Muscle layer of duodenum (tissue), 2 donors: ENCODE results near the gene PSD2.
"Not testable (repeated sequence)": the region's sequence is repeated elsewhere in the genome, so short reads cannot be mapped to it uniquely, and the experiment has no call there.

Source experiments
- H3K27ac ChIP-seq: one replicate; pipeline ENCODE4 v1.7.0; 2013; ENCODE audit warnings: mild to moderate bottlenecking, low read length
- H3K27me3 ChIP-seq: one replicate; pipeline ENCODE4 v1.7.0; 2013; ENCODE audit warnings: low read depth, mild to moderate bottlenecking, control low read depth, low read length
- H3K36me3 ChIP-seq, 2 donors: one replicate each; pipeline ENCODE4 v1.7.0; 2013; ENCODE audit warnings: low read length in 2 of 2, control low read depth in 1 of 2, mild to moderate bottlenecking in 1 of 2; ENCODE audit not compliant: insufficient read depth in 2 of 2, control insufficient read depth in 1 of 2
- H3K4me1 ChIP-seq, 2 donors: one replicate each; pipeline ENCODE4 v1.7.0; 2013; ENCODE audit warnings: low read length in 2 of 2, mild to moderate bottlenecking in 2 of 2, control low read depth in 1 of 2, moderate library complexity in 1 of 2; ENCODE audit not compliant: insufficient read depth in 2 of 2, control insufficient read depth in 1 of 2
- H3K4me3 ChIP-seq, 2 donors: one replicate each; pipeline ENCODE4 v1.7.0; 2013; ENCODE audit warnings: low read length in 2 of 2, low read depth in 1 of 2, mild to moderate bottlenecking in 1 of 2
- H3K9me3 ChIP-seq, 2 donors: one replicate each; pipeline ENCODE4 v1.7.0; 2013; ENCODE audit warnings: low read length in 2 of 2, control low read depth in 1 of 2, mild to moderate bottlenecking in 1 of 2; ENCODE audit not compliant: control insufficient read depth in 1 of 2
- donor health status: healthy.

Gene PSD2

DNA sequence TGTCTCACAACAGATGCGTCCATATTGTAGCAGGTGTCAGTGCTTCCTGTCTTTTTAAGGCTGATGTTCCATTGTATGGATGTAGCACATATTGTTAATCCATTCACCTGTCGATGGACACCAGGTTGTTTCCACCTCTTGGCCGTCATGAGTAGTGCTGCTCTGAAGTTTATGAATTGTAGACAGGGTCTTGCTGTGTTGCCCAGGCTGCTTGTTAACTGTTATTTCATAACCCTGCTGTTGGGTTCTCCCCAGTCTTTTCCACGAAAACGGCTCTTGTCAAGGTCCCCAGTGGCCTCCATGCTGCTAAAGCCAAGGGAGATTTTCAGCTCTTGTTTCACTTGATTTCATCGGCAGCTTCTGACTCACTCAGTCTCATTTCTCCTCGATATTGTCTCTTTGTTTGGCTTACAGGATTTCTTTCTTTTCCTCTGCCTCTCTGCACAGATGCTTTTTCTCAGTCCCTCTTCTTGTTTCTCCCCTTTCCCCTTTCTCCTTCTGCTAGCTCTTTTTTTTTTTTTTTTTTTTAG, 12.1 kb upstream of the PSD2 start:
- H3K36me3 ChIP-seq: no peaks in the 10 kb centered on the region

DNA sequence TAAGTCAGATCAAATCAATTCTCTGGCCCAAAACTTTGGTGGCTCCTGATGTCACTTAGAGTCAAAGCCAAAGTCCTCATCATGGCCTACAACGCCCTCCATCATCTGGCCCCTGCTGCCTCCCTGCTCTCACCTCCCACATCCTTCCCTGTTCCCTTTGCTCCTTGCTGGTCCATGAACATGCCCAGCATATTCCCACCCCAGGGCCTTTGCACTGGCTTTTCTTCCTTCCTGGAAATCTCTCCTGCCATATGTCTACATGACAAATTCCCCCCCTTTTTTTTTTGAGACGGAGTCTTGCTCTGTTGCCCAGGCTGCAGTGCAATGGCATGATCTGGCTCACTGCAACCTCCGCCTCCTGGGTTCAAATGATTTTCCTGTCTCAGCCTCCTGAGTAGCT, 11.1 kb upstream of the PSD2 start:
- Histone ChIP-seq H3K27me3 (no peaks in the 10 kb centered on the region), H3K9me3 (no peaks in the 10 kb centered on the region), H3K27ac (no peak overlapping the region), H3K4me3 (no peak overlapping the region), H3K36me3 (no peaks in the 10 kb centered on the region), H3K4me1 (peaks cover 0 to 9% of the 10 kb centered on the region in 2 donors)

More for the DNA sequence above, 12.1 kb upstream of the PSD2 start:
- Histone ChIP-seq H3K4me3 (no peak overlapping the region), H3K9me3 (no peaks in the 10 kb centered on the region), H3K27ac (no peak overlapping the region), H3K27me3 (no peaks in the 10 kb centered on the region), H3K4me1 (peaks cover 0 to 9% of the 10 kb centered on the region in 2 donors)

DNA sequence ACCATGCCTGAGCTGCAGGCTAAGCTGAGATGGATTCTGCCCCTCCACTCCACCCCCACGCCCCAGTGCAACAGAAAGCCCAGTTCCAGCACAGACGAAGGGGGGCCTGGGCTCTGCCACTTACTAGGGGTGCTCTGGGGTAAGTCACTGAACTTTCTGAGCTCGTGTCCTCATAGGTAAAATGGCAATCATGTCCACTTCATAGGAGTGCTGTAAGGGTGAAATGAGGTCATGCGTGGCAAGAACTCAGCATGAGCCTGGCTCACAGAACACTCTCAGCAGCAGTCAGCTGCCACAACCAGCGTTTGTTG, 8.4 kb upstream of the PSD2 start:
- Histone ChIP-seq H3K9me3 (no peaks in the 10 kb centered on the region), H3K4me1 (peaks cover 0 to 9% of the 10 kb centered on the region in 2 donors), H3K27ac (no peak overlapping the region), H3K27me3 (no peaks in the 10 kb centered on the region), H3K36me3 (no peaks in the 10 kb centered on the region), H3K4me3 (peak overlapping the region in 1 of 2 donors; percentile 72)

DNA sequence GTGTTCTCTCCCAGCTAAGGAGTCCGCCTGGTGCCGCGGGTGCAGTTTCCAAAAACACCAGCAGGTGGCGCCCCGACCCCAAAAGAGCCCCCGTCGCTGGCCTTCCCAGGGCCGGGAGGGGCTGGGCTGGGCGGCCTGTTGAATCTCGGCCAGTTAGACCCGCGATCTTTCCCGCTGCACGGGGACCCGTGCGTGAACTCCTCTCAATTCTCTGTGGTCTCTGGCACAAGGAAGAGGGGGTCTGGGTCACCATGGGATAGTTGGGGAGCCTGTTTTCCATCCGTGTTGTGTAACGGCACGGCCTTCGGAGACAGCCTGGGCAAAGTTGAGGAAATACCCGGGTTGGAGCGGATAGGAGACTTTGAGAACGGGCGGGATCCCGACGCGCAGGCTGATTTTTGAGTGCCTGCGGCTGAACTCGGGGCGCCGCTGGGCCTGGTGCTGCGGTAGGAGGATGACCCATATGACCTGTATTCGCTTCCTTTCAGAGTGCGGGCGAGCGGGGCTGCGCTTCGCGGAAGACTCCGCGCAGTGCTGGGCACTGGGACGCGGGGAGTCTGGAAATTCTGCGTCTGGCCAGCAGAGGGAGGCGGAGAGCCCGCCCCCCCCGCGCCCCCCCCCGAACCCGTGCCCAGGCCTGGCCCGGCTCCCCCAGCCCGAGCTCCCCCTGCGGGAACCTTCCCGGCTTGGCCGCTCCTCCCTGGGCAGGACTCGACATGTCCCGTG, 7.9 kb upstream of the PSD2 start:
- Histone ChIP-seq H3K27me3 (no peaks in the 10 kb centered on the region), H3K4me1 (peaks cover 0 to 9% of the 10 kb centered on the region in 2 donors), H3K4me3 (peak overlapping the region; percentile 72 to 86), H3K36me3 (no peaks in the 10 kb centered on the region), H3K9me3 (no peaks in the 10 kb centered on the region), H3K27ac (no peak overlapping the region)

DNA sequence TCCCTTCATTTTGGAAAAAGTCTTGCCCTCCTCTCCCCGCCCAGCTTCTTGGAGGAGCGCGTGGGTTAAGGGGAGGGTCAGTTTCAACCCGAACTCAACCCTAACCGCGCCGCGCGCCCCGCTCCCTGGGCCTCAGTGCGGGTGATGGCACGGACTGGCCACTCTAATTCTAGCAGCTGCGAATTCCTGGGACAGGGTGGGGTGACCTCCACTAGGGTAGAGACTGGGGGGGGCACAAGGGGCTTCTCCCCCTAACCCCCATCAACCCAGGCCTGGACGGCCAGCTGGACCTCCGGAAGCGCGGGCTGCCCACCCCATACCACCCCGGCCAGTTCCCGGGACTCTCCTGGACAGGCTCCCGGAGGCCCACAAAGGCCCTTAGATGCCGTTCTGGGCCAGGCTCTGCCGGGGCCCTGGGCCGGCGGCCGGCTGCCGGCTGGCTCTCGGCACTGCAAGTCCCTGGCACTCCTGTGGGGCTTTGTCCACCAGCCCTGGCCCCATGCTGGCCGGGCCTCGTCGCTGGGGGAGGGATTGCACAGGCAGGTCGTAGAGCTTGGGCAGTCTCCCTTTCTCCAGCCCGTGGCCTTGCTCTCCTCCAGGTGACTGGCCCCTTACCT, 7.2 kb upstream of the PSD2 start:
- Histone ChIP-seq H3K4me1 (peaks cover 0 to 9% of the 10 kb centered on the region in 2 donors), H3K27ac (no peak overlapping the region), H3K27me3 (no peaks in the 10 kb centered on the region), H3K36me3 (no peaks in the 10 kb centered on the region), H3K9me3 (no peaks in the 10 kb centered on the region), H3K4me3 (peak overlapping the region in 1 of 2 donors; percentile 72)

DNA sequence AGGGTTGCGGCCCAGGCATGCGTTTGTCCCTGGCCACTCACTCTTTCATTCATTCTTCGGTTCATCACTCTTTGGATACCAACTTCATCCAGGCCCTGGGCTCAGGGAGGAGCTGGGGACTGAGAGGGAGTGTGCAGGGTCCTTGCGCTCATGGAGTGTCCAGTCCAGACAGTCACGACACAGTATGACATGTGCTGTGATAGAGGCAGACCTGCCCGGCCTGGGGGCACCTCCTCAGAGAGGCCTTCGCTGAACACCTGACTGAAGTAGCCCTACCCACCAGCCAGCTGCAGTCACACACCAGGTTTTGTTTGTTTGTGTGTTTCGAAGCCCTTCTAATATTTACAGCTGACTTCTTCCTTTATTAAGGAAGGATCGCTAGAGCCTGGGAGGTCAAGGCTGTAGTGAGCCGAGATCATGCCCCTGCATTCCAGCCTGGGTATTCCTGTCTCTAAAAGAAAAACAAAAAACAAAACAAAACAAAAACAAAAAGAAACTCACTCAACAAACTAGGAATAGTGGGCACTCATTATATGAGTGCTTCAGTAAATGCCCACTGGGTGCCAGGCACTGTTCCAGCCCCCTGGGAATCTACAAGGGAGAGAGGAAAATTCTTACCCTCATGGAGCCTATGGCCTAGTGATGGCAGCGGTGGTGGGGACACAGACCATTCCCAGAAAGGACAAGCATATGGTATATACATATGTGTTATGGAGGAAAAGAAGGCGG, 6.3 kb upstream of the PSD2 start:
- no peak overlapping the region for H3K4me3 ChIP-seq
- H3K4me1 ChIP-seq: peaks cover 0 to 9% of the 10 kb centered on the region in 2 donors
- H3K27me3 ChIP-seq: peaks cover under 1% of the 10 kb centered on the region
- no peaks in the 10 kb centered on the region for H3K36me3 ChIP-seq
- no peaks in the 10 kb centered on the region for H3K9me3 ChIP-seq
- no peak overlapping the region for H3K27ac ChIP-seq

DNA sequence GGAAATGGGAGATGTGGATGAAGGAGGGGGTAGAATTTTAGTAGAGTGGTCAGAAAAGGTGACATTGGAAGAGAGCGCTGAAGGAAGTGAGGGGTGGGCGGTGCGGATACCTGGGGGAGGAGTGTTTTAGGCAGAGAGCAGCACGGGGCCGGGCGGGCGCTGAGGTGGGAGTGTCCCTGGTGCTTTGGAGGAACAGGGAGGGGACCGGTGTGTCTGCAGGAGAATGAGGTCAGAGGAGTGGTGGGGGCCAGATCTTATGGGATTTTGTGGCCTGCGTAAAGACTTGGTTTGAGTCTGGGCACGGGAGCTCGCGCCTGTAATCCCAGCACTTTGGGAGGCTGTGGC, 5.8 kb upstream of the PSD2 start:
- H3K36me3 ChIP-seq: no peaks in the 10 kb centered on the region

DNA sequence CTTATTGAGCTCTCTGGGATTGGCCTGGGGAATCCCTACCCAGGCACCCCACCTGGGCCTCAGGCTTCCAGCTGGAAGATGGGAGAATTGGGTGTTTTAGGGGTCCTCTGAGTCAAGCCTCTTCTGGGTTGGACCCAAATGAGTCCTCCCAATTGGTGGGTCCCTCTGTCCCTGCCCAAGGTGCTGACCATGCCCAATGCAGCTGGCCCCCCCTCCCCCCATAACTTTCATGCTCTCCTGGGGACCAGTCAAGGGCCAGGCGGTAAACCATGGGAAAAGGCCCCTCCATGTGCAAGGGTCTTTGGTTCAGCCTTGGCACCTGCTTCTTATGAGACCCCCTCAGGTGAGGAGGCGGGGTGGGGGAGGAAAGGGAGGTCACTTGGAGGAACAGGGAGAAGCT, 3.4 kb upstream of the PSD2 start:
- H3K36me3 ChIP-seq: no peaks in the 10 kb centered on the region
- peaks cover 22% of the 10 kb centered on the region for H3K27me3 ChIP-seq
- H3K4me3 ChIP-seq: no peak overlapping the region
- H3K4me1 ChIP-seq: peaks cover 0 to 20% of the 10 kb centered on the region in 2 donors
- H3K9me3 ChIP-seq: no peaks in the 10 kb centered on the region
- no peak overlapping the region for H3K27ac ChIP-seq

More for the DNA sequence above, 5.8 kb upstream of the PSD2 start:
- no peak overlapping the region for H3K4me3 ChIP-seq
- H3K4me1 ChIP-seq: peaks cover 0 to 9% of the 10 kb centered on the region in 2 donors
- H3K9me3 ChIP-seq: no peaks in the 10 kb centered on the region
- H3K27ac ChIP-seq: no peak overlapping the region
- peaks cover 6% of the 10 kb centered on the region for H3K27me3 ChIP-seq

DNA sequence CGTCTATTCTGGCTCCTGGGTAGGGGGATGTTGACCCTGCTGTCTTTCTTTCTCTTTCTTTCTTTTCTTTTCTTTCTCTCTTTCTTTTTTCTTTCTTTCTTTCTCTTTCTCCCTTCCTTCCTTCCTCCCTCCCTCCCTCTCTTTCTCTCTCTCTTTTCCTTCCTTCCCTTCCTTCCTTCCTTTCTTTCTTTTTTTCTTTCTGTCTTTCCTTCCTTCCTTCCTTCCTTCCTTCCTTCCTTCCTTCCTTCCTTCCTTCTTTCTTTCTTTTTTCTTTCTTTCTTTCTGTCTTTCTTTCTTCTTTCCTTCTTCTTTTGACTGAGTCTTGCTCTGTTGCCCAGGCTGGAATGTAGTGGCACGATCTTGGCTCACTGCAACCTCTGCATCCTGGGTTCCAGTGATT, 3.0 kb upstream of the PSD2 start:
- not testable (repeated sequence) for H3K36me3 ChIP-seq, H3K4me3 ChIP-seq, H3K27ac ChIP-seq, H3K9me3 ChIP-seq
- peaks cover 0 to 18% of the 10 kb centered on the region in 2 donors for H3K4me1 ChIP-seq
- peaks cover 26% of the 10 kb centered on the region for H3K27me3 ChIP-seq

DNA sequence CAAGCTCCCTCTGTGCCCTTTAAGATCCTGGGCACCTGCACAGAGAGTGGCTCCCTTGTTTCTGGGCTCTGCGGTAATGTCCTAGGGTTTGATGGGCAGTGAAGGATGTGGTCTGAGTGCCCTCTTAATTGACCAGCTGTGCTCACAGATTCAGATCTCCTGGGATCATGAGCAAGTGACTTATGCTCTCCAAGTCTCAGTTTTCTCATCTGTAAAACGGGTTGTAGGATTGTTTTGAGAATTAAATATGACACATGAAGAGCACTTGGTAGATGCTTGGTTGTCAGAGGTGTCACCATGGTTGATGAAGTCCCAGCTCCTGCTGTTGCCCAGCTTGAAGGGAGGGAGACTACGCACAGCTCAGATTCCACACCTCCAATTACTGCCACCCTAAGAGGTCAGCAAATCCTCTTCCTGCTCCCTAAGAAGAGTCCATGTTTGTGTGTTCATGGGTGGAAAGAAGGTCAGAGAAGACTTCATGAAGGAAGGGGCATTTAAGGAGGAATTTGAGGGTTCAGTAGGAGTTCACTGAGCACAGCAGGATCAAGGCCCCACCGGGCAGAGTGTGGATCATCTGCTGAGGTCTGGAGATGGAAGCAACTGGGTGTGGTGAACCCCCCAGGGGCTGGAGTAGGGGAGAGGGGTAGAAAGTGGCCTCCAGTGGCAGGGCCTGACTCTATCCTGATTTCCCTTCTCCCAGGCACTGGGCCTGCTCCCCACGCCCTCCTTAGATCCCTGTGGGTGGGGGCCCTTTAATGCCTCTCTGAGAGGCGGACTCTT, 1.4 kb upstream of the PSD2 start:
- H3K27ac ChIP-seq: no peak overlapping the region
- H3K4me1 ChIP-seq: peaks cover 0 to 13% of the 10 kb centered on the region in 2 donors
- H3K4me3 ChIP-seq: no peak overlapping the region
- no peaks in the 10 kb centered on the region for H3K9me3 ChIP-seq
- H3K27me3 ChIP-seq: peaks cover 39% of the 10 kb centered on the region
- no peaks in the 10 kb centered on the region for H3K36me3 ChIP-seq
